ENCODE results near the gene FGFR1OP2.
"Not testable (repeated sequence)": the region's sequence is repeated elsewhere in the genome, so short reads cannot be mapped to it uniquely, and the experiment has no call there.

The FGFR1OP2 gene

DNA sequence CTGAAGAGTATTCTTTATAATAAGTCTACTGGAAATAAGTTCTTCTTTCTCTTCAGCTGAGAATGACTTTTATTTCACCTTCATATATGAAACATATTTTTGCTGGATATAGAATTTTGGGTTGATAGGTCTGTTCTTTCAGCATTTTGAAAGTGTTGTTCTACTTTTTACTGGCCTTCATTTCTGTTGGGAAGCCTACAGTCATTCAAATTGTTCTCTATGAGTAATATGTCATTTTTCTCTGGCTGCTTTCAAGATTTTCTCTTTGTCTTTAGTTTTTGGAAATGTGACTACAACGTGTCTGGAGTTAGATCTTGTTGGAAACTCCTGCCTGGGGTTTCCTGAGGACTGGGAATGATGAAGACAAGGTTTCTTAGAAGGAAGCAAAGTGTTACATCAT, 10.0 kb downstream of the FGFR1OP2 start:
- DNase-seq, result no peak

DNA sequence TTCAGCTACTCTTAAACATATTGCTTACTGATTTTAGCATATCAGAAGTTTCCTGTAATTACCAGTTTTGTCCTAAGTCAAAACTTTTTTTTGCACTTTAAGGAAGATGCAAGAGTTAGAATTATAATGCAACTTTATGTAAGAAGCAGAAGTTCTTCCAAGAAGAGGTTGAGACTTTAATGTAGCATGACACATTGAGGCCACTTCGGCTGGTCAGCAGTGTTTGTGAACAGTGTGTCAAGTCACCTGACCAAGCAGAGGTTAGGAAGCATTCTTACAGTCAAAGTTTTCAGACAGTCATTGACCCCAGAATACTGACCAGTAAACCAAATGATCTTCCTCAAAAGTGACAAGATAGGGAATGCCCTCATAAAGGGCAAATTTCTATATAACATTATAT, 15.2 kb downstream of the FGFR1OP2 start:
- no peak for DNase-seq

DNA sequence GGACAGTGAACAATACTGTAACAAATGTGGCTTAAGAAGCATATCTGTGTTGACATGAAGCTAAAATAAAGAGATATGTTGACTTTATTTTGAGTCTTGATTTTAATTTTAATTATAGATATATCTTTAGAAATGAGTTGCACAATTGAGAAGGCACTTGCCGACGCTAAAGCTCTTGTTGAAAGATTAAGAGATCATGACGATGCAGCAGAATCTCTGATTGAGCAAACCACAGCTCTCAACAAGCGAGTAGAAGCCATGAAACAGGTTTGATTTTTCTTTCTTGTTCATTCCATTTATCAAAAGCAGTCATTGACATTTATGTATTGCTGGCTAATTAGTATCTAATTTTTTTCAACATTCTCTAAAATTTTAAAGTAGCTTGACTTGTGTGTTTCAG, 15.8 kb downstream of the FGFR1OP2 start:
- DNase-seq, result no peak

DNA sequence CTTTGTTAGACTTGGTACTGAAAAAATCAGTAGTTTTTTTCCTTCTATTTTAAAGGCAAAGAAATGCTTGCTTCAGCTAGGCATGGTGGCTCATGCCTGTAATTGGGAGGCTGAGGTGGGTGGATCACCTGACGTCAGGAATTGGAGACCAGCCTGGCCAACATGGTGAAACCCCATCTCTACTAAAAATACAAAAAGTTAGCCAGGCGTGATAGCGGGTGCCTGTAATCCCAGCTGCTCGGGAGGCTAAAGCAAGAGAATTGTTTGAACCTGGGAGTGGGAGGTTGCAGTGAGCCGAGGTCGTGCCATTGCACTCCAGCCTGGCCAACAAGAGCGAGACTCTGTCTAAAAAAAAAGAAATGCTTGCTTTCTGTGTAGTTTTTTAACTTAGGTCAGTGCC, 23.1 kb downstream of the FGFR1OP2 start:
- not testable (repeated sequence) for DNase-seq

DNA sequence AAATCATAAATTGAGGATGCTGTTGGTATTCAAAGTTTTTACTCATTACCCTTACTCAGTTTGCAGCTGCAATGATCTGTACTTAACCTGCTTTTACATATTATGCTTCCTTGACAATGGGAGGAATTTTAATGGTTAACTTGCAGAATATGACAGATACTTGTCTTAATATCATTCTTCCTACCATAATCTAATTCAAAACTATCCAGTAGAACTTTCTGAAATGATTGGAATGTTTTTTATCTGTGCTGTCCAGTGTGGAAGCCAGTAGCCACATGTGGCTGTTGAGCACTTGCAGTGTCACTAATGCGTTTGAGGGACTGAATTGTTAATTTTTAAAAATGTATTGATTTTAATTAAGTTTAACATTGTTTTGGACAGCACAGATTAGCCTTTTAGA, 23.5 kb downstream of the FGFR1OP2 start:
- no peak for DNase-seq

DNA sequence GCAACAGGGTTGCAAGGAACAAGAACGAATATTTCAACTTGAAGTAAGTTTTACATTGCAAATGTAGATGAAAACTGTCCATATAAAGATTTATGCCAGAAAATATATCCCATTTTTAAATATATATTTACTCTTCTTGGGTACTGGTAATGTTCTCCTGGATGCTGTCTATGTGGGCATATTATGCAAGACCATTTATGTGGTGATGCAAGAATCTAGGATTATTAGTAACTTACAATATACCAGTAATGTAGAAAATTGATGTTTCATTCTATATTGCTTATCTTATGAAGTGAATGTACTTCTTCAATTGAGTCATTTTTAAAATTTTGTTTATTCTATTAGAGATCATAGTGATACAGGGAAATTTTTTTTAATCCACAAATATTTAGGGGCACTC, 25.1 kb downstream of the FGFR1OP2 start:
- no peak for DNase-seq

DNA sequence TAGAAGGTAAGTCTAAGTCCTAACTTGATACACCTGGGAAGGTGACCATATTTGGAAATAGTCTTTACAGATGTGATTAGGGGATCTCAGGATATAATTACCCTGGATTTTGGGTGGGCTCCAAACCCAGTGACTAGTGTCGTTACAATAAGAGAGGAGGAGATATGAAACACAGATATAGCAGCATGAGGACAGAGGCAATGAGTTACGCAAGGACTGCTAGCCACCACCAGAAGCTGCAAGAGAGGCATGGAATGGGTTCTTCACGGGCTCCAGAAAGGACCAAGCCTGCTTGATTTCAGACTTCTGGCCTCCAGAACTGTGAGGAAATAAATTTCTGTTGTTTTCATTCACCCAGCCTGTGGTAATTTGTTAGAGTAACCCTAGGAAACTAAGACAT, 28.6 kb downstream of the FGFR1OP2 start:
- no peak for DNase-seq

DNA sequence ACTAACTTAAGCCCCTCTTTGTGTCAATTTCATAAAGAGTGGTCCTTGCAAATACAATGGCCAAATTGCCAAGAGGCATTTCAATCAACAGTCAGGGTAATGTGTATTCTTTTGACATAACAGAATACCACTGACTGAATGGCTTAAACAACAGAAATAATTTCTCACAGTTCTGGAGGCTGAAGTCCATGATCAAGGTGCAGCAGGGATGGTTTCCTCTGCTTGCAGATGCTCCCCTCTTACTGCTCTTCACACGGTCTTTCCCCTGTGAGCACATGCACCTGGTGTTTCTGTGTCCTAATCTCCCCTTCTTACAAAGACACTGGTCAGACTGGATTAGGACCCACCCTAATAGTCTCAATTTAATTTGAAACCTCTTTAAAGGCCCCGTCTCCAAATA, 31.9 kb downstream of the FGFR1OP2 start:
- no peak for DNase-seq

DNA sequence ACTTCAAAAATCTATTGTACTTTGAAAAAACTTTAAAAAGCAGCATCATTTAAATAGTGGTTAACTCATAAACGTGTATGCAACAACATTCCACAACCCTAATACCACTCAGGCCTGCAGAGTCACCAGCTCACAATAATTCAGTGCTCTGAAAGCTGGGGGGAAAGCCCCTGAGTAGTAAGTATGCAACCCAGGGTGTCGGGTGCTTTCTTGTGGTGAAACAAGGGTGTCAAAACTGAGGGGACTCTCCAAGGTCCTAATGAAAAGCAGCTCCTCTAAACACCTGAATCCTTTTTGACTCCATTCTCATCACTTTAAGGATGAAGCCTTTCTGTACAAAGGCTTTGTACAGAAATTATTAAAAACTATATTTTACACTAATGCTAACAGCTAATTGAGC, 33.7 kb downstream of the FGFR1OP2 start:
- DNase-seq, result no peak

DNA sequence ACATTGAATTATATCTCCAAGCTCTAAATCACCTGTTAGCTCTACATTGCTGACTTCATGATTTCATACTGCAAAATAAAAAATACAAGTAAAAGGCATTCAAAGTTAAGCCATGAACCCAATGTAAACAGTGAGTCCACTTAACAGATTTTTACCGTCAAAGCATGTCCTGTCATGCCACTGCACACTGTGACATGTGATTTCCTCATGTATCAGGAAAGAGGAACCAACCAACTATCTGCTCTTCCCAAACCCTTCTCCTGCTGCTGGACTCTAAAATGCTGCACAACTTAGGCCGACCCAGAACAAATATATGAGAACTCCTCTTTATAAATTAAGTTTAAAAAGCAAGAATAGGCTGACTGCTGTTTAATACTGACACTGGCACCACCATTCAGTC, 38.4 kb downstream of the FGFR1OP2 start:
- DNase-seq, result no peak

DNA sequence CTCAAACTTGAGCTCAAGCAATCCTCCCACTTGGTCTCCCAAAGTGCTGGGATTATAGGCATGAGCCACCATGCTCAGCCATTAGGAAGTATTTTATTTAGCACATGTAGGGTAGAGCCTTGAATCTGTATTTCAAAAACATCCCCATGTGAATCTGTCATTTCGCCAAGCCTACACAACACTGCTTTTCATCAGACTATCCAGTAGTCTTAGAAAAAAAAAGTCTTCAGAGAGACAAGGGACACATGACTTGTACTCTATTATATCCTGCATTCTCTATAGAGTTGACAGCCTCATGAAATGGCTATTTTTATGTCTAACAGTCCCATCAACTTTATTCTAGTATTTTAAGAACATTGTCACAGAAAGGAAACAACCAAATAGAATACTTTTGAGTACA, 40.5 kb downstream of the FGFR1OP2 start:
- DNase-seq, result no peak

DNA sequence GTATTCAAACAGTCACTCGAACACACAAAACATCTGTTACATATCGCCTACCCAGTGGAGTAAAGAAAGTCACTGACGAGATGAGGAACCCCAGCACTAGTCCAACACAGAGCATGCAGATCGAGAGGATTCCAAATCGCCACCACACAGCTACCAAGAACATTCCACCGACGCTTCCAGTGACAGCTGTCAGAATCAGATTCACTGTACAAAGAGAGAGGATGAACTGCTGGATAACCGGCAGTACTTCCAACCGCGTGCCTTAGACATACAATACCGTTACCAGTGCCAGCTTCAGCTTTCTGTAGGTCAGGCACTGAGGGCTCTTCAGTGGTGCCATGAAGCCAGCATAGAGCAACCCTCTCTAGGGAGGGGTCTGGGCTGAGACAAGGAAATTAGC, 41.5 kb downstream of the FGFR1OP2 start:
- no peak for DNase-seq

DNA sequence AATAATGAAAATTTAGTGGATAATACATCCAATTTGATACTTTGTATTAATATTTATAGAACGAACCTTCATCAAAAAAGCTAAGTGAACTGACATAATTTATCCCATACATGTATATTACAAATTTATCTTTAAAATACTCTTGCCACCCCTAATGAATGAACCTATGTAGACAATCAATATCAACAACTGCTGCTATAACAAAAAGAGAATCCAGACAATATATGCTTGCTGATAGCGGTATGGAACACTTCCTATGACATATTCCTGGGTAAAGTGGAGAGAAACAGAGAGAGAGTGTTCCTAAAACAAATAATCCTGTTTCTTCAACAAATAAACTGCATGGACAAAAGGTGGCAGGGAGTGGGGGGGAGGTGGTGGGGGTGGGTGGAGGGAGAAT, 44.6 kb downstream of the FGFR1OP2 start:
- no peak for DNase-seq

DNA sequence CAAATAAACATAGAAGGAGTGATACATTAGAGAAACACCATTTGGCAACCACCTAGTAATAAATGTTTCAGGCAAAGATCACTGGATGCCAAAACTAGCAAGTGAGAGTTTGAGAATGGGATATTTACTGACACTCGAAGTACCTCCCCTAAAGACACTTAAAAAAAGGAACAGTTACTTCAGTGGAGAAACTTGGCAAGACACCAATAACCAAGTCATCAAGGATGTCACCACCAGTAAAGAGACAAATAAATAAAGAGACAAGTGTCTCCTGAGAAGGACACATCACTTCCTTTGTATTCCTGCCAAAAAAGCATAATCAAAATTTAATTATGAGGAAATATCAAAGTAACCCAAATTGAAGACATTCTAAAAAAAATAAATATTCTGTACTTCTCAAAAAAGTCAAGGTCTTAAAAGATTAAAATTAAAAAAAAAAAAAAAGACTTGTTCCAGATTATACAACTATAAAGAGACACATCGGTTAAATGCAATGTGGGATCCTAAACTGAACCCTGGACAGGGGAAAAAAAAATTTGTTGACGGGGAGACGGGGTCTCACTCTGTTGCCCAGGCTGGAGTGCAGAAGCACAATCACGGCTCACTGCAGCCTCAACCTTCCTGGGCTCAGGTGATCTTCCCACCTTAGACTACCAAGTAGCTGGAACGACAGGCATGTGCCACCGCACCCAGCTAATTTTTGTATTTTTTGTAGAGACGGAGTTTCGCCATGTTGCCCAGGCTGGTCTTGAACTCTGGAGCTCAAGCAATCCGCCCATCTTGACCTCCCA, 49.6 kb downstream of the FGFR1OP2 start:
- DNase-seq, result peak; percentile 39

DNA sequence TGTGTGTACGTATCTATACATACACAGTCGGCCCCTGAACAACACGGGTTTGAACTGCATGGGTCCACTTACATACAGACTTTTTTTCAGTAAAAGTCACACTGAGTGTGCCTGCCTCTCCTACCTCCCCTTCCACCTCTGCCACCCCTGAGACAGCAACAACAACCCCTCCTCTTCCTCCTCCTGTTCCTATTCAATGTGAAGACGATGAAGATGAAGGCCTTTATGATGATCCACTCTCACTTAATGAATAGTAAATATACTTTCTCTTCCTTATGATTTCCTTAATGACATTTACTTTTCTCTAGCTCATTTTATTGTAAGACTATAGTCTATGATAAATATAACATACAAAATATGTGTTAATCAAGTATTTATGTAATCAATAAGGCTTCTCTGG, 50.4 kb downstream of the FGFR1OP2 start:
- DNase-seq, result no peak

DNA sequence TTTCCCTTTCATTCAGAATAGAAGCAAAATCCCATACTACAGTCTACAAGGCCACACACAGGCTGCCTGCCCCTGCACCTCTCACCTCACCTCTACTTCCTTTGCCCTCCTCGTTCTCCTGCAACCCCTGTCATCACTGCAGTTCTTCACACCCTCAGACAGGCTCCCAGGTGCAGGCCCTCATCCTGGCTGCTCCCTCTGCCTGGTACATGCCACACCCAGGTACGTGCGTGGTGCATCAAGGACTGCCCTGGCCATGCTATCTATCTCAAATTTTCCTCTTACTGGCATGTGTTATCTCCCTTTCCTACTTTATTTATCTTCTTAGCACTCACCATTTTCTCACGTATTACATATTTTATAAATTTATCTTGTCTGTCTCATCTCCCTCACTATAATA, 51.6 kb downstream of the FGFR1OP2 start:
- DNase-seq, result no peak

DNA sequence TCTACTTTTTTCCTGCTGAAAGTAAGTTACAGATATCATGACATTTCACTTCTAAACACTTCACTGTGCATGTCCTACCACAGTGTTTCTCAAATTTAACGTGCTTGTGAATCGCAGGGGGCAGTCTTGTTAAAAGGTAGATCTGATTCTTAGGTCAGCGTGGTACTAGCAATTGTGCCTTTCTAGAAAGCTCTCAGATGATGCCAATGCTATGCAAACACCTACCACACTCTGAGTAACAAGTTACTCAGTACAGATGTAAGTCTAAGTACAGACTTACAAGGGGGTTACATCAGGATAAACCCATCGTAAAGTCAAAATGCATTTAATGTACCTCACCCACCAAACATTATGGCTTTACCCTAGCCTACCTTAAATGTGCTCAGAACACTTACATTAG, 53.6 kb downstream of the FGFR1OP2 start:
- no peak for DNase-seq

DNA sequence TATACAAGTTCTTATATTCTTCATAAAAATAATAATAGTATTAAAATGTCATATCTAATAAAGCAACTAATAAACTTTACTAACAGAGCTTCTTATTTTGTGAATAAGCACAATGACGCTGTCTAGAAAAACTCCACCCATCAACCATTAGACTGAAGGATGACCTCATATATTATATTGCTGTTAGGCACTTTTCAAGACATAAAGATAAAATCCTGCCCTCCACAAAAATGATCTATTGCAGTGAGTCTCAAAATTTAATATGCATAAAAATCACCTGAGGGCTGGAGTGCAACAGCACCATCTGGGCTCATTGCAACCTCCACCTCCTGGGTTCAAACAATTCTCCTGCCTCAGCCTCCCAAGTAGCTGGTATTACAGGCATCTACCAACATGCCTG, 55.8 kb downstream of the FGFR1OP2 start:
- DNase-seq, result no peak

DNA sequence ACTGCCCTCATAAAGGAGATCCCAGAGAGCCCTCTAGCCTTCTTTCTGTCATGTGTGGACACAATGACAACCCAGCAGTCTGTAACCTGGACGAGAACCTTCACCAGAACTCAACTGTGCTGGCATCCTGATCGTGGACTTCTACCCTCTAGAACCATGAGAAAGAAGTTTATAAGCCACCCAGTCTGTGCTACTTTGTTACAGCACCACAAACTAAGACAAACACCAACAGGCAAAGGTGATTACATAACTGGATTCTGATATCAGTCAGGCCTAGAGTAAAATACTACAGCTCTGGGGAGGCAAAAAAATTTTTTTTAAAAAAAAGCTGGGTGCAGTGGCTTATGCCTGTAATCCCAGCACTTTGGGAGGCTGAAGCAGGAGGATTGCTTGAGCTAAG, 57.4 kb downstream of the FGFR1OP2 start:
- DNase-seq, result no peak

DNA sequence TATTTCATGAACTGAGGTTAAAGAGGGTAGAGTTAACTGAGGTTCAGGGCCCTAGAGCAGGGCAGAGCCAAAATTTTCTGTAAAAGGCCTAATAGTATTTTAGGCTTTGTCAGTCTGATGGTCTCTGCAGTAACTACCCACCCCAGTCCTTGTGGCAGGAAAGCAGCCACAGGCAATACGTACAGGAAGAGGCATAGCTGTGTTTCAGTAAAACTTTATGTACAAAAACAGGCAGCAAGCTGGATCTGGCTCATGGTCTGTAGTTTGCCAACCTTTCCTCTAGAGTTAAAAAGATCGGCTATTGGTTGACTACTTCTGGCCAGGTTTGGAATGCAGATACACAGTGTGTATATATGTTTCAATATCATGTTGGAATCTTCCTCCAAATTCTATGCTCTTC, 58.7 kb downstream of the FGFR1OP2 start:
- DNase-seq, result no peak

DNA sequence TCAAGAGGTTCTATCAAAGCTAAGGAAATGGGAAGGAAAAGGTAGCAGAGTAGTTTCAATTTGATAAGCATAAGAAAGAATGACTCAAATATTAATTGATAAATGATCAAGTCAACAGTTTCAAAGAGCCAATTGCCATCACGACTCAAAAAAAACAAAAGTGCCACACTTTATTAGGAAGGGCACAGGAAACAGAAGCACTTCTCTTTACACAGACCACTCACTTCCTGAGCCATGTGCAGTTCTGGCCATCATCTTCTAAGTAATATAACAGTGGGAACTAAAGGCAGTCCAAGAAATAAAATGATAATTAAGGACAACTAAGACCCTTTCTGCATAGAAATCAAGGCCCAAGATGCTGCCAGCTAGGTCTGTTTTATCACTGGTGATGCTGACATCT, 62.7 kb downstream of the FGFR1OP2 start:
- DNase-seq, result no peak

DNA sequence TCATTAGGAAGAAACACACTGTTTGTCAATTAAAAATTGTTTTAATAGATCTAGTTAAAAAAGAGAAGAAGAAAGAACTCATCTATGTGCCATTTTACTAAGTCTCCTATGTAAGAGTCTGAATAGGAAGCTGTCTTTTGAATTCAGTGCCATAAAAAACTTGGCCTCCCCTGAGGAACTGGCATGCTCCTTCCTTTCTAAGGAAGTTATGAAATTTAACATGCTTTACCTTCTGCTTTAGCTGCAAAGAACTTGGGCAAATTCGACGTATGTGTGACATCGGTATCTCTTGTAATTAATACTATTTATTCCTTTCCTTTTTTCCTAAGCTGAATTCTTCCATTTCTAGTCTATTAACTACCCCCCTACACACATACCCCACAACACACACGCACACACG, 63.4 kb downstream of the FGFR1OP2 start:
- DNase-seq, result no peak

DNA sequence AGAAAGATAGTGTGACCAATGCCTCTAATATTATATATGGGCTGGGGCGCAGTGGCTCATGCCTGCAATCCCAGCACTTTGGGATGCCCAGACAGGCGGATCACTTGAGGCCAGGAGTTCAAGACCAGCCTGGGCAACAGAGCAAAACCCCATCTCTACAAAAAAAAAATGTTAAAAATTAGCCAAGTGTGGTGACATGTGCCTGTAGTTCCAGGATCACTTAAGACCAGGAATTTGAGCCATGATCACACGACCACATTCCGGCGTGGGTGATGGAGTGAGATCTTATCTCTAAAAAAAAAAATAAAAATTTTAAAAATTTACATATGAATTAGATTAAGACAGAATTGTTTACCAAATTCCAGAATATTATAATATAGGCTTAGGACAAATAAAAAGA, 63.9 kb downstream of the FGFR1OP2 start:
- no peak for DNase-seq

DNA sequence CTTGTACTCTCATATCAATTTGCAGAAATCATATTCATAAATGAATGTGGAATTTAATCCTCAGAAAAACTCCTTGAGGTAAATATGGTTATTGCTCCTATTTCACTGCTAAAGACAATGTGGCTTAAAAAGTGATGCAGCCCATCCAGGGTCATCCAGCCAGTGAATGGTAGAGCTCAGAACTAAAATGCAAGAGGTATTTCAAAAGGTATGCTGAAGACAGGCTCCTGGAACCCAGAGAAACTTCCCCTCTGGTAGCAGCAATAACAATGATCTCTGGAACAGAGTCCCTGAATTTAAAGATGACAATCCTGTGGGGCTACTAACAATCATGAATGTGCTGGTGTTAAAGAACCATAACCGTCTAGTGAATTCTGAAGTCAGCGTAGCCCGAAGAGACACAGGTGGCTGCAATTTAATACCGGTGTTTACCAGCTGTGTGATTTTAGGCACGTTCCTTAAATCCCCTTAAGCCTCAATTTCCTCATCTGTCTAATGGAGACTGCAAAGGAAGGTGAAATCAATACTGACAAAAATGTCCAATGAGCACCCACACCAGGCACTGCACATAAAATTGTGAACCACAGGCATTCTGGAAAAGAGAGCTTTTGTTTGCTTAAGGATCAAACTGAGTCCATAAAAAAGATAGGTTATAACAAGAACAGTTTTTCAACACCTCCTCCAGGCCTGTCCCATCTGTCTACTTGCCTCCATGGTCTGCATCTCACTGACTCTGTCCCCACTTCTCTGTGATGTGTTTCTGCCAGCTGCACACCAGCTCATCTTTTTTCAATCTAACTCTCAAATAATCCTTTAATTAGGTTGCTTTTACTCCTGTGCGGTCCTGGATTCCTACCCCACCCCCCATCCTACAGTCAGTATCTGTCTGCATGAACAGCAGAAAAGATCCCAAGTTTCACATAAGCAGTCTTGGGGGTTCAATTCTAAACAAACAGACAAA, 65.4 kb downstream of the FGFR1OP2 start:
- no peak for DNase-seq

Data from EL (cell line).